GM19240 (cell line): ENCODE measurements around the gene MAN1B1.
A peak's percentile ranks its signal among the peaks of the same experiment; 100 is the strongest.
"Not testable (repeated sequence)": the region's sequence is repeated elsewhere in the genome, so short reads cannot be mapped to it uniquely, and the experiment has no call there.

ENCODE experiments used
- DNase-seq: peaks from one replicate; pipeline ENCODE4 v3.0.0; 2011; ENCODE audit warnings: low spot score; ENCODE audit not compliant: insufficient read length

MAN1B1 gene

GRCh38 chr9:137110147-137110910 is 23.5 kb downstream of the MAN1B1 start:
- DNase-seq: no peak

GRCh38 chr9:137110911-137111787 is 24.4 kb downstream of the MAN1B1 start:
- DNase-seq: no peak

GRCh38 chr9:137111788-137112563 is 25.2 kb downstream of the MAN1B1 start:
- DNase-seq: no peak

DNA sequence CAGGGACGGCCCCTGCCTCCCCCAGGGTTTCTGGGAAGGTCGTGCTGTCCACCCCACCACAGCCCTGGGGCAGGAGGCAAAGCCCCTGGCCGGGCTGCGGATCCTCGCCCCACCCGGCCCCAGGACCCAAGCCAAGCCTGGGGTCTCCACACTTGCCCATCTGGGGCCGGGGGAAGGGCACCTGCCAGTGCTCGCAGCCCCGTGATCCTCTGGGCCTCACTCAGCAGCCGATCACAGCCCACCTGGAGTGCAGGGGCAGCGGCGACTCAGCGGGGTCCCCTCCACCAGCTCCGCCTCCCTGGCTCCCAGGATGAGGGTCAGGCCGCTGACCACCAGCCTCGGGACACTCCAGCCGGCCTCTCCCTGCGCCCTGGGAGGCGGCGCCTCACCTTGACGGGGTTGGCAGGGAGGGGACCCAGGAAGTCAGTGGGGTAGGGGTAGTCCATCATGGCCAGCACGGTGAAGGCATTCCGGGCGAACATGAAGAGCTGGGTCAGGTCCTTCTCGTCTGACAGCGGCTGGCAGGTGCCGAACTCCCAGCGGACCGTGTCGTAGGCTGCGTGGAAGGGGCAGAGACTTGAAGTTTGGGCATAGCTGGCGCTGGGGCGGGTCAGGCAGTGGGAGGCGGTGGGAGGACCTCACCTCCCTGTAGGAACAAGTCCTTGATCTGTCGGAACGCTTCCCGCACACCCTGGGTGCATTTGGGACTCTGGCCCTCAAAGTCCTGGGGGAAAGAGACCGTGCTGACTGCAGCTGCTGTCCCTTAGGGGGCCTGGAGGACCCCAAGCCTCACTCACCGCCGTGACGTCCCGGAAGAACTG is 26.0 kb downstream of the MAN1B1 start:
- no peak for DNase-seq

GRCh38 chr9:137113385-137114159 is 26.8 kb downstream of the MAN1B1 start:
- DNase-seq: no peak

- DNase-seq: no peak
These were observed 27.4 kb downstream of the MAN1B1 start for GRCh38 chr9:137114220-137114612.

DNA sequence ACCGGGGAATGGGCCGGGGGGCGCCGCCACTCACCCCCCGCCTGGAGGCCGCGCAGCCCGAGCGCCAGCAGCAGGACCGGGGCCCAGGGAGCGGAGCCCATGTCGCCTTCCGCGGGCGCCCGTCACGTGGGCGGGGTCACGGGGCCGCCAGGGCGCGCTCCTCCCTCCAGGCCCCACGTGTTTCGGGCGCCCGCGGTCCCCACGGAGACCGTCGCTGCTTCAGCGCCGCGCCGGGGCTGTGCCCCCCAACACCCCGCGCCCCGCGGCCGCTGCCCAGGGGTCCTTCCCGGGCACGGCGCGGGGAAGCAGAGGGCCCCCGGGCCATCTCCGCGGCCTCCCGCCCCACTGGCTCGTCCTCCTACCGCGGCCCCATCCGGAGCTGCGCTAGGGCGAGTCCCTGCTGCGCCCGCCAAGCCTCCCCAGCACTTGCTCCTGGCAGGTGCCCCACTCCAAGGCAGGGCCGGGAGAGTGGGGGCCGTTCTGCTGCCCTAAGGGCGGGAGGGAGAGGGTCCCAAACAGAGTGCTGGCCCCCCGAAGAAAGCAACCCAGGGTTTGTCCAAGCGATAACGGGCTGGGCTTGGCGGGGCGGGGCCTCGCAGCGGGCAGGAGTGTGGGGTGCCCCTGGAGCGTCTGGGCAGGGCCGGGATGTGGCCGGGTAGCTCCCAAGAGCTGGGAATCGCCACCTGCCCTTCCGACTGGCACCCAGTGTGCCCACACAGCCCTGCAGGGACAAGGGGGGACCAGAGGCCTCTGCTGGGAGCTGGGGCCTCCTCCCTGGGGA is 28.0 kb downstream of the MAN1B1 start, which contains the start of gene DPP7:
DPP7 (minus strand) TSS at position 121 of the 781 bp plus-strand sequence; CDS start at position 101, 20 bp downstream.
- peak; percentile 86 for DNase-seq

- no peak for DNase-seq
These were observed 28.7 kb downstream of the MAN1B1 start for GRCh38 chr9:137115394-137116026.

DNA sequence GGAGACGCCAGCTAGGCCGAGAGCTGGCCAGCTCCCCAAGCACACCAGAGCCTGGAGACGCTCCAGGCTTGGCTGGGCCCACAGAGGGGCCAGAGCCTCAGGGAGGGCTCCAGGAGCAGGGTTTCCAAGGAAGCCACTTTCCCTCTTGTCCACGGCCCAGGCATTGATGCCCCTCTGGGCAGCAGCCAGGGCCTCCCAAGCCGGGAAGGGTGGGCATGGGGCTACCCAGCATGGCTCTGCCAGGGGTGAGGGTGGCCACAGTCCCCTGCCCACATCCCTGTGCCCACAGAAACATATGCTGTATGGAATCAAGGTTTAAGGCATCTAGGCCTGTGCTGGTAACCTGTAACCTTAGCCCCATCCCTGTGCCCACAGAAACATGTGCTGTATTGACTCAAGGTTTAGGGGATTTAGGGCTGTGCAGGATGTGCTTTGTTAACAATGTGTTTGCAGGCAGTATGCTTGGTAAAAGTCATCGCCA is 29.3 kb downstream of the MAN1B1 start:
- DNase-seq: no peak

- no peak for DNase-seq
These were observed 29.9 kb downstream of the MAN1B1 start for GRCh38 chr9:137116728-137117127.

DNA sequence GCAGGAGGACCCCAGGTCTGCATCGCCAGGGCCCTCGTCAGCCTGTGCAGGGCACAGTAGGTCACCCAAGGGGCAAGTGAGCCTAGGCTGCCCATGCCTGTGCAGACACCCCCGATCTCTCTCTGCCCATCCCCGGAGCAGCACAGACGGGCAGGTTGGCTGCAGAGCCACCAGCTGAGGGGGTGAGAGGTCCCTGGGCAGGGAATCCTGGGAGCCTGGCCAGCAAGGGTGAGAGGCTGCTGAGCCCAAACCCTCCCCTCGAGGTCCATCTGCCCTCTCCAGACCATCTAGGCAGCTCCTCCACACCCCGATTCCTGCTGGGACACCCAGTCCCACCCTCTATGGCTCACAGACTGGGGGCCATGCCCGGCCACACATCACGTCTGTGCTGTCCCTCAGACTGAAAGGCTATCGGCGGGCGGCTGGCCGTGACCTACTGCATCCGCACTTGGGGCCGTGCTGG is 30.5 kb downstream of the MAN1B1 start:
- no peak for DNase-seq

DNA sequence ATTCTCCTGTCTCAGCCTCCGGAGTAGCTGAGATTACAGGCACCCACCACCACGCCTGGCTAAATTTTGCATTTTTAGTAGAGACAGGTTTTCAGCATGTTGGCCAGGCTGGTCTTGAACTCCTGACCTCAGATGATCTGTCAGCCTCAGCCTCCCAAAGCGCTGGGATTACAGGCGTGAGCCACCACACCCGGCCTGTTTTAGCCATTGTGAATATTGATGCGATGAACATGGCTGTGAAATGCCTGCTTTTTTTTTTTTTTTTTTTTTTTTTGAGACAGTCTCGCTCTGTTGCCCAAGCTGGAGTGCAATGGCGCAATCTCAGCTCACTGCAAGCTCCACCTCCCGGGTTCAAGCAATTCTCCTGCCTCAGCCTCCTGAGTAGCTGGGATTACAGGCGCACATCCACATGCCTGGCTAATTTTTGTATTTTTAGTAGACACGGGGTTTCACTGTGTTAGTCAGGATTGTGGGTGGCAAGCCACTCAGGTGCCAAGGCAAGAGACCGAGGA is 31.4 kb downstream of the MAN1B1 start:
- DNase-seq: not testable (repeated sequence)

- DNase-seq: not testable (repeated sequence)
These were observed 35.4 kb downstream of the MAN1B1 start for GRCh38 chr9:137121927-137122795.

DNA sequence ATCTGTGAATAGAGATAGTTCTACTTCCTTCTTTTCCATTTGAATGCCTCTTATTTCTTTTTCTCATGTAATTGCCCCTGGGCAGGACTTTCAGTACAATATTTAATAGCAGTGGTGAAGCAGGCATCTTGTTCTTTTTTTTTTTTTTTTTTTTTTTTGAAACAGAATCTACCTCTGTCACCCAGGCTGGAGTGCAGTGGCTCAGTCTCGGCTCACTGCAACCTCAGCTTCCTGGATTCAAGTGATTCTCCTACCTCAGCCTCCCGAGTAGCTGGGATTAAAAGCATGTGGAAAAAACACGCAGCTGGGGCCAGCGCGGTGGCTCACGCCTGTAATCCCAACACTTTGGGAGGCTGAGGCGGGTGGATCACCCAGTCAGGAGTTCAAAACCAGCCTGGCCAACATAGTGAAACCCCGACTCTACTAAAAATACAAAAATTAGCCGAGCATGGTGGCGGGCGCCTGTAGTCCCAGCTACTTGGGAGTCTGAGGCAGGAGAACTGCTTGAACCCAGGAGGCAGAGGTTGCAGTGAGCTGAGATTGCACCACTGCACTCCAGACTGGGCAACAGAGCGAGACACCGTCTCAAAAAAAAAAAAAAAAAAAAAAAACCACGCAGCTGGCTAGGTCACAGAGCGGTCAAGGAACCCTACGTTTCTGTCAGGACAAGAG is 36.1 kb downstream of the MAN1B1 start:
- DNase-seq: not testable (repeated sequence)

DNA sequence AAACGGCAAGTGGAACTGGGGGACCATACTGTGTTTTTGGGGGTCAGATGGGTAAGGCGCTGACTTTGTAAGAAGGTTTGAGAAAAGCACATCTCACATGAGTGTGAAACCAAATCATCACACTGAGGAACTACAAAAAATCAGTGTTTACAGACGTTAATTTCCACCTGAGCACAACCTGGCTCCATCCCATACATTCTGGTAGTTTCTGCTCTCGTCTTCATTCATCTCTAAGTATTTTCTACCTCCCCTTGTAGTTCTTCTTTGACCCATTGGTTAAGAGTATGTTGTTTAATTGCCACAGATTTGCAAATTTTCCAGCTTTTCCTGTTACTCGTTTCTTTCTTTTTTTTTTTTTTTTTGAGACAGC is 36.7 kb downstream of the MAN1B1 start:
- DNase-seq: no peak

- DNase-seq: not testable (repeated sequence)
These were observed 37.2 kb downstream of the MAN1B1 start for GRCh38 chr9:137123952-137124462.
